GM19035 (cell line): ENCODE data around the gene SERINC5.
"Not testable (repeated sequence)": the region's sequence is repeated elsewhere in the genome, so short reads cannot be mapped to it uniquely, and the experiment has no call there.

Experiments used
- ATAC-seq: cut with Tn5 transposase; IDR thresholded peaks from one replicate; pipeline ENCODE4 v1.9.1; 2021; ENCODE audit not compliant: unreplicated experiment

Gene SERINC5

DNA sequence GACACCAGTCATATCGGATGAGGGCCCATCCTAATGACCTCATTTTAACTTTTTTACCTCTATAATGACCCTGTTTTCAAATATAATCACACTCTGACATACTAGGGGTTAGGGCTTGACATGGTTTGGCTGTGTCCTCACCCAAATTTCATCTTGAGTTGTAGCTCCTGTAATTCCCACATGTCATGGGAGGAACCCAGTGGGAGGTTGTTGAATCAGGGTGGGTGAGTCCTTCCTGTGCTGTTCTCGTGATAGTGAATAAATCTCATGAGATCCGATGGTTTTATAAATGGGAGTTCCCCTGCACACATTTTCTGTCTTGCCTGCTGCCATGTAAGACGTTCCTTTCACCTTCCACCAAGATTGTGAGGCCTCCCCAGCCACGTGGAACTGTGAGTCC, 148.9 kb downstream of the SERINC5 start:
- ATAC-seq: no peak

DNA sequence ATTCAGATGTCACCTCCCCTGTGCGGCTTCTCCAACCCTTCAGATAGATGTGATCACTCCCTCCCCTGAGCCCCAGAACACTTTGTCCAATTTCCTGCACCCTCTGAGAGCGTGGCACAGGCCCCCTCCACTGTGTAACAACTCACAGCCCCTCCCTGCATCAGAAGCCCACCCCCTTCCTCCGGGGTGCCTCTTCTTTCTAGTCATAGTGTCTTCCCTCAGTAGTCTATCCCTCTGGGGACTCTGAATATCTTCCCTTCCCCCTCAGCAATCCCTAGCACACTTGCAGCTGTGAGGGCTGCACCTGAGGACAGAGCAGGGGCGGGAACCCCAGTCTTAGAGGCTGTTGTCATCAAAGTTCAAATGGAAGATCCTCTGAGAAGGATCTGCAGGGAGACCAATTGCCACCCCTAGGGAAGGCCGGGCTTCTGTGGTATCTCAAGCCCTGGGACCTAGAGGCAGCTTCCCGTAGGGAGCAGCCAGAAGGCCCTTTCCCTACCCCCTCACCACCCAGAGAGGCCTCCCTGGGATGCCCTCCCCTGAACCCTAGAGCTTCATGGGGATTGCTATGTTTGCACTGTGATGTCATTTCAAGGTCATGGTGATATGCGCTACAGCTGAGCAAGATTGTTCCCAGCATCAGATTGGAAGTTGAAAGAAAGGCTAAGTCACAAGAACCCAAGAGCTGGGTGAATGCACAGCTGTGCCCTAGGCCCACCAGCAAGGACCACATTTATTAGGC, 150.0 kb downstream of the SERINC5 start:
- no peak for ATAC-seq

DNA sequence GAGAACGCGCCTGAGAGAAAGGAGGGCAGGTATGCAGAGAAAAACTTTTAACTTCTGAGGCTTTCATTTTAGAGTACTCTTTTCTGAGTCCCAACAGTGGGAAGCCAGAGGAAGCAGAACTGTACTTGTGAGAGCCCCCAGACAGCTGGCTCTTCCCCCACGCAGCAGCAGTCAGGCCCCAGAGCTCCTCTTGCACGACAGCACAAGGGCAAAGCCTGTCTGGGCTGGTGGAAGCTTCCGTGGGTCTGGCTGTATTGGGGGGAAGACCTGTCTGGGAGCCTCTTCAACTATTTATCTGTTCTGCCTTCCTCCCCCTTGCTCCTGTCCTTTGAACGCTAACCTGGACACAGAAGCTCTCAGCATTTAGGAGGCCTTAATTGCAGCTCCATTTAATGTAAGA, 152.5 kb downstream of the SERINC5 start:
- no peak for ATAC-seq

DNA sequence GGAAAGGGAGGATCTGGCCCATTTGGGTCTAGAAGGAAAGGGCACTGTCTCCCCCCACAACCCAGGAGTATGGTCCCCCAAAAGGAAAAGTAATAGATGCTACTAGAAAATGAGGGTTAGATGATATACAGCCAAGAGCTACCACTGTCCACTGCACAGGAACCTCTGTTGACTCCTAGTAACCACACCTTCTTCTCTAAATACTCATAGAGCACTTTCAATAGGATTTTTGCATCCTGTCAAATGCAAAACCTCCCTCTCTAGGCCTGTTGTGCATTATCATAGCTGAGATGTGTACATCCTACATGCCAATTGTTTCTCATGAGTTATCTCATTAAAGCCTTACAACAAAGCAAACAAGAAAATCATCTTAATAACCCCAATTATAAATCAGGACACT, 153.9 kb downstream of the SERINC5 start:
- ATAC-seq: no peak

DNA sequence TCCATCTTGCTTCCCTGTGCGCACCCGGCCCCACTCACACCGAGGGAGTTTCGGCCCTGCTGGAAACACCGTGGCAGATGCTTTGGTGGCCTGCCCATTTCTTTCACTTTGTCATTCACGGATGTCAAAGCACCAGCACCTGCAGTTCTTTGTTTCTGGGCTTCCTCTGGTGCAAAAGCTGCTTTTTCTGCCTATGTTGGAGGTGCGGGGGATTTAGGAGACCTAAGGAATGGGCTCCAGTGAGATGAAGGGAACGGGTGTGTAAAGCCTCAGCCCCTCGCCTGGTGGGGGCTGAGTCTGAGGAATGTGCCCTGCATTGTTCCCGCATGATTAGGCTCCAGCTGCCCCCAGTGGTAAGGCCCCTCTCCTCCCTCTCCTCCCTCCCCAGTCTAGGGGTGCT, 158.4 kb downstream of the SERINC5 start:
- no peak for ATAC-seq

DNA sequence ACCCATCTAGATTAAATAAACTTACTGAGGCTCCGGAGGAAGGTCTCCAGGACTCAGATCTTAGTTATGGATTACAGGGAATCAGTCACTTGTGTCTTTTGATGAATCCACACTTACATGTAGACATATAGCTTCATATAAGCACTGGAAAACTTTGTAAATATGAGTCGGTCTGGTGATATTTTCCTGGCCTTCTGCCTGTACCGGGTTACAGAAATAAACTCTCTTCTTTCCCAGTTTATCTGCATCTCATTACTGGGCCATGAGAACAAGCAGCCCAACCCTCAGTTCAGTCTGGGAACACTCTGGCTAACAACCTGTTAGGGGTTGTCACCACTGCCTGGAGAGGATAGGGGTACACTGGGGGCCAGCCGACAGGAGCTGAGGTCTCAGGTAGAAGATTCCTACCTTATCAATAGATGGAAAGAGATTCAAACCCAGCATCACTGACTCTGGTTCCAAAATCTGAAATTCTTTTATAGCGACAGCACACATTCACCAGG, 161.6 kb downstream of the SERINC5 start:
- no peak for ATAC-seq

DNA sequence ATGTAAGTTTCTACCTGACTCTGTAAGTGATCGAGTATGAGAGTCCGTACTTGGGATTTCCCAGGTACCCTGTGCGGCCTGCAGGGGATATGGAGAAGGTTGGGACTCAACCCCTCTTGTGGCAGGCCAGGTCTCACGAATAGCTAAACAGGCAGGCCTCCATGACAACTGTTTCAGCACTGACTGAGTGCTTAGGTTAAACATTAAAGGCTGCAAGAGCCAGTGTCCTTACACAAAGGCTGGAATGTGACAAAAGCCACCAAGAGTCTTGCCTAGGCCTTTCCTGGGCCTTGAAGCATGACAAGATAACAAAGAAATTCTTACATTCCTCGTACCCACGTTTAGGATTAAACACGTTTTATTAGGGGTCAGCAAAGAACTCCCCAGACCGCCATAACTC, 162.1 kb downstream of the SERINC5 start:
- ATAC-seq: no peak

DNA sequence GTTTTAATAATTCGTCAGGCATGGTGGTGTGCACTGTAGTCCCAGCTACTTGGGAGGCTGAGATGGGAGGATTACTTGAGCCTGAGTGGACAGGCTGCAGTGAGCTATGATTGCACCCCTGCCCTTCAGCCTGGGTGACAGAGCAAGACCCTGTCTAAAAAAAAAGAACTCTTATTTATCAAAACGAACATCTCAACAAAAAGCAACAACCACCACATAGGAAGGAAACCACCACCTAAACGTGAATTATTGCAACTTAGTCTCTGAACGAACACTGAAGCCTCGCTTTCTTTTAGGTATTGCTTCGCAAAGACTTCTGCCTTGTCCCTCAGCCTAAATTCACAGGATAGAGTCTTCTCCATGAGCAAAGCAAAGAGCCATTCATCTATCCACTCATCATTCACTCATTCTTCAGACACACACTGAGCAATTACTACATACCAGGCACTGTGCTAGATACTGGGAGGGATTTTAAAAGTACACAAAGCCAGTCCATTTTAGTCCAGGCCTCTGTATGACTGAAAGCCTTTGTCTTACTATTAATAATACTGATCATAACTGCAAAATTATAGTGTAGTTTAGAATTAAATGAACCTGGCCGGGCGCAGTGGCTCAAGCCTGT, 163.3 kb downstream of the SERINC5 start:
- ATAC-seq: no peak

DNA sequence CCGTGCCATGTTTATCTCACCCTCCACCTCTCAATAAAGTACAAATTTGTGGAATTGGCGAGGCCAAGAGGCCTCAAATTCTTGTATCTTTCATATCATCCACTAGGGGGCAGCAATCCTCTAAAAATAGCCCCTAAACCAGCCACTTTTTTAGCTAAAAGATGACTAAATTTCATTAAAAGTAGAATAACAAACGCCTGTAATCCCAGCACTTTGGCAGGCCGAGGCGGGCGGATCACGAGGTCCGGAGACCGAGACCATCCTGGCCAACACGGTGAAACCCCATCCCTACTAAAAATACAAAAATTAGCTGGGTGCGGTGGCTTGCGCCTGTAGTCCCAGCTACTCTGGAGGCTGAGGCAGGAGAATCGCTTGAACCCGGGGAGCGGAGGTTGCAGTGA, 164.1 kb downstream of the SERINC5 start:
- ATAC-seq: not testable (repeated sequence)

DNA sequence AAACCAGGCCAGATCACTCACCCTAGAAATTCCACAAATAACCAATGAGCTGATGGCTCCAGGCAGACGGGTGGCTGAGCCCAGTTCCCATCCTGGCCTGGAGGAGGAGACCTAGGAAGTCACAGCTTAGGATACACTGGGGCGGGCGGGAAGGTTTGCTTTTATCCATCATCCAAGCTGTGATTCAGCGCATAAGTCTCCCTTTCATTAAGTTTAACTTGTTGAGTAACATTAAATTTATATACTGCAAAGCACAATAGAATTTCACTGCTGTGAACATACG, 165.0 kb downstream of the SERINC5 start:
- ATAC-seq: no peak

DNA sequence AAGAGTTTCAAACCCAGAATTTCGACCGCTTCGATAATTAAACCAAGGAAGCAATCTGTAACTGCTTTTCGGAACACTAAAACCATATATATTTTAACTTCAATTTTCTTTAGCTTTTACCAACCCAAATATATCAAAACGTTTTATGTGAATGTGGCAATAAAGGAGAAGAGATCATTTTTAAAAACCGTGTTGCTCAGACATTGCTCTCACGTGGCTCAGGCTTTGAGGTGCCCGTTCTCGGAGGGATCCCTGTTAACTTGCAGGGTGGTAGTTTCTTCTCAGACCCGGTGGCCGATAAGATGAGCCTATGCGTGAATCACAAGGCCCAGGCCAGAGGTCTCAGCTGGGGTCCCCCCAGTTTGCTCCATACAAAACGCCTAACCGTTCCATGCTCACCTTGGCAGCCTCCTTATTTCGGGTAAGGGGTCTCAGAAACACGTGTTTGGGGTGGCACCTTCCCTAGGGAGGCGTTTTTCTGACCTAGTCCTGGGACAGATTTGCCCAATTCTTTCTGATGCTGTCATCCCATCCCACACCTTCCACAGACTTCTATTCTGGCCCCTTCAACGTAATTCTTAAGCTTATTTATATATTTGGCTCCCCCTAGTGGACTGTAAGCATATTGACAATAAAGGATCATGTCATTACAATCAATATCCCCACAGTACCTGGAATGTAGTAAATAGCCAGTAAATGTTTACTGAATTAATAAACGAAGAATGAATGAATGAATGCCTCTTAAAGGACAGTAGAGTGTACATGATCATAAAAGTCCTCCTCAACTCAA, 172.6 kb downstream of the SERINC5 start:
- peak; percentile 68 for ATAC-seq

DNA sequence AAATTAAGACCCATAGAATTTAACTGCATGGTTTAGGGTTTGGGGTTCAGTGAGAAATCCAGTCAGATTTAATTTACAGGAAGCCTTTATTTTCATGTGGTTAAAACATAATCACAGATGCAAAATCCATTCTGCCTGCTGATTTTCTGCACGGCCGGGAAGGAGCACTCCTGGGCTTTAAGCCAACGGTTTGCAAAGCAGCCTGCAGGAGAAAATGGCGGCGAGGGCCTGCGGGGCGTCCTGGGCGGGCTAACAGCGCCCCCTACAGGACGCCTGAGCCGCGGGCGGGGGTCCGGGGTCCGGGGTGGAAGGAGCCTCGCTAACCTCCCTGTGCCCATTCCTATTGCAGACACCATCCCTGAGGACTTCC, 173.1 kb downstream of the SERINC5 start:
- no peak for ATAC-seq

DNA sequence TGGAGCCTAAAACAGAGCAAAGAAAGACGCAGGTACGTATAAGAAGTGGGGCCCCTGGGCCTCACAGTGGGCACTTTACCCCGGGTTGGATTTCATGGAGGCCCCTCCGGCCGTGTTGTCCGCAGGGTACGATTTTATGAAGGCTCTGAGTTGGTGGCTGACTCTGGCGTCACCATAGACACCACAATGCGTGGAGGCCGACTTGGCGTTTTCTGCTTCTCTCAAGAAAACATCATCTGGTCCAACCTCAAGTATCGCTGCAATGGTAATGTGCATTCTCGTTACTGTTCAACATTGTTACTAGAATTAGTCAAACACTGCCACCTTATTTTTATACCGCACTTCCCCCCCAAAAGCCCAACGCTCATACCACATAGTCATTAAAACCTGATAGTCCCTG, 173.6 kb downstream of the SERINC5 start:
- no peak for ATAC-seq

DNA sequence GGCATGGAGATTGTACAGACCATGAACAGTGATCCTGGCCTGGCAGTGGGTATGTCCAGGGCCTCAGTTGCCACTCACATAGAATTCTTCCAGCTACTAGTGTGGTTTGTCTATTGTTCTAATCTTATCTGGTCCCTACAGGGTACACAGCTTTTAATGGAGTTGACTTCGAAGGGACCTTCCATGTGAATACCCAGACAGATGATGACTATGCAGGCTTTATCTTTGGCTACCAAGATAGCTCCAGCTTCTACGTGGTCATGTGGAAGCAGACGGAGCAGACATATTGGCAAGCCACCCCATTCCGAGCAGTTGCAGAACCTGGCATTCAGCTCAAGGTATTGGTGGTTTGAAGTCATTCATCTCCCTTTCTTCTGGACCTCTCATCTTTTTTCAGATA, 176.9 kb downstream of the SERINC5 start:
- ATAC-seq: no peak

DNA sequence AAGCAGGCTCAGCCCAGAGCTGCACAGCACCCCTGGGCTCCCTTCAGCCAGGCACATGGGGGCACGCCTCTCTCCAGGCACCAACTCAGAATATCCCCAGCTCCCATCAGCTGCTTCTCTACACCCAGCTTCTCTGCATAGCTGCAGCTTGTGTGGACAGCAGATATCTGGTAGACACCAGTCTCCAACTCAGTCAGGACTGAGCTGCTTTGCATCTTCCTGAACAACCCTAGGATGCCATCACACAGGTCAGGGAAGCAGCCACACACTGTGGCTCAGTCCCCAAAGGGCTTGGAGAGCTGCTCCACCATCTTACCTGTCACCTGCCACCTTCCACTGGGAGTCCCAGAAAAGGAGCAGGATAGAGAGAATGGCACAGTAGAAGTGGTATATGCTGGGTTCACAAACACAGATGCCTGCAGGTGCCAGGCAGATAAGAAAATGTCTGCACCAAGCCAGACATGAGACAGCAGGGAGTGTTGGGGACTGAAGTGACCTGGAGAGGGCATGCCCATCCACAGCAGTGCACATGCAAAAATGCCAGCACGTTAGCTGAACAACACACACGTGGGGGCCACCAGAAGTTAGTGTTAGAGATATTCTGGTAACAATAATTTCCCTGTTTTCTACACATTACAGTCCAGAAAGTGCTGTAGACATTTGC, 178.7 kb downstream of the SERINC5 start:
- no peak for ATAC-seq

DNA sequence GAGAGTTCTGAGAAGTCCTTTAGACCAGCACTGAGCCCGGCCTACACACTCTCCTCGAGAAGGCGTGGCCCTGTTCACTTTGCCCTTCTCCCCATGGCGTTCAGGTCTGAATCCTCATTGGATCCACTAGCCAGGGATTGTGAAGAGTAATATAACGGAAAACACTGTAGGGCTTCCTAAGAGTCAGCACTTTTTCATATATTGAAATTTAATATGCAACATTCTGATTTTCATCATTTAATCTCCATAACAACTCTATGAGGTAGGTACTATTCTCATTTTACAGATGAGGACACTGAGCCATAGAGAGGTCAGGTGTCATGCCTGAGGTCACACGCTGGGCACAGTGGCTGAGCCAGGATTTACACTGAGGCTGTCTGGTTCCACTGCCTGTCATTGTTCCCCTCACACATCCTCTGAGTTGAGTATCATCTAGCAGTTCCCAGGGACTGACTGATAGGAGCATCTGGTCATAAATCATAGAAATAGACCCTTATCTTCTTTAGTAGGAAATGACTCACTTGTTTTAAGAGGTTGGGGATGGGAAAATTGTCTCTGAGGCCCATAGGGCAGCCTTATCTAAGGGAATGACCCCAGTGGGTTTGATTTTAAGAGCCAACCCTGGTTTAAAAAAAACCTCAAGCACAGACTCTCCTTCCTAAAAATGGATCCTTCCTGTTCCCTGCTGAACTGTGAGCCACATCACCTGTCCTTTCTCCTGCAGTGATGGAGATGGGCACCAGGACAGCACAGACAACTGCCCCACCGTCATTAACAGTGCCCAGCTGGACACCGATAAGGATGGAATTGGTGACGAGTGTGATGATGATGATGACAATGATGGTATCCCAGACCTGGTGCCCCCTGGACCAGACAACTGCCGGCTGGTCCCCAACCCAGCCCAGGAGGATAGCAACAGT, 179.5 kb downstream of the SERINC5 start:
- ATAC-seq: no peak

DNA sequence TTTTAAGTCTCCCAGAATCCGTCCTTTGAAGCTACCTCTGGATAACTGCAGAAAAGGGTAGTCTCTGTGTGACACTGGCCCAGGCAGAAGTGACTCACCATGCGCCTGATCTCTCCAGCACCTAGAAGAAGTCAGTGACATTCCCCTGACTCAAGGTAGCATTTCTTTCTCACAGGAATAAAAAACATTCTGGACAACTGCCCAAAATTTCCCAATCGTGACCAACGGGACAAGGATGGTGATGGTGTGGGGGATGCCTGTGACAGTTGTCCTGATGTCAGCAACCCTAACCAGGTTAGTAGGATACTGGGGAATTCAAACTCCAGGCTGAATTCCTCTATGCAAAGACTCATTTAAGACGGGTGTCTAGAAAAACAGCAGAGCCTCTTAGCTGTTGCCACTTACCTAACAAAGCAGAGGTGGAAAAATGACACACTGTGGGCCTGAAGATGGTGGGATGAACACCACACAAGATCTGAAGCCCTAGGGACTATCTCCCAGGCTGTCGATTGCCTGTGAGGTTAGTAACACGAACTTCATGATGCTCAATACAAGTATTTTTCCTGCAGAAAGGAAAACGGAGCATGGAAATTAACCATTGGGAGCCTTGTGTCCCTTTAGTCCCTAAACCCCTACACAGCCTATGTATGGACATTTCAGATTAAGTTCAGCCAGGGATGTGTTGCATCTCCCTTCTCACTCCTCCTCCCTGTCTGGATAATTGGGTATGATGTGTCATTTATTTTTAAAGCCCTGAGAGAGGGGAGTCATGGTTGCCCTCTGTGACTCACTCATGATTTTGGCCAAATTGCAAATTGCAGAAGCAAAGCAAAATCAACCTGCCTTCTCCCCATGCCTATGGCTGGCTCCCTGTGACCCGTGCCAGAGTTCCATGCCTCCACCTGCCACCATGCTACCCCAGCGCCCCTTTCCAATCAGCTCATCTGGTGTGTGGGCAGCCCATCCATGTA, 183.5 kb downstream of the SERINC5 start:
- ATAC-seq: no peak

DNA sequence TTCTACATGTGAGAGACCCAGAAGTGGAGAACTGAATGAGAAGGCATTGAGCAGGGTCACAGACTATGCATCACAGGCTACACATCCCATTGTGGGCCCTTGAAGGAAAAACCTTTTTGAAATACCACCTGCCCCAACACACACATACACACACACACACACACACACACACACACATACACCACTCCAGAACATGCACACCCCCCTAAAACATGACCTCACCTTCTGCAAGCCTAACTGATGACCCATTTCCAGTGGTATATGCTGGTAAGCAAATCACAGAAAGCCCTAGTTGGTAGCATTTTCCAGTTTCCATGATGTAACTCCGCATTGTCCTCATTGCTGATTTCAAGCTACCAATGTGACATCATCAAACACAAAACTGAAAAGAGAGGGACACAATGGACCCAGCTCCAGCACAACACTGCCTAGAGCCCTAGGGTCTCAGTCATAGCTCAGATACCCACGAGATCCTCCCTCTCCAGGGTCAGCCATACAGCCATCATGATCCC, 184.3 kb downstream of the SERINC5 start:
- ATAC-seq: no peak

DNA sequence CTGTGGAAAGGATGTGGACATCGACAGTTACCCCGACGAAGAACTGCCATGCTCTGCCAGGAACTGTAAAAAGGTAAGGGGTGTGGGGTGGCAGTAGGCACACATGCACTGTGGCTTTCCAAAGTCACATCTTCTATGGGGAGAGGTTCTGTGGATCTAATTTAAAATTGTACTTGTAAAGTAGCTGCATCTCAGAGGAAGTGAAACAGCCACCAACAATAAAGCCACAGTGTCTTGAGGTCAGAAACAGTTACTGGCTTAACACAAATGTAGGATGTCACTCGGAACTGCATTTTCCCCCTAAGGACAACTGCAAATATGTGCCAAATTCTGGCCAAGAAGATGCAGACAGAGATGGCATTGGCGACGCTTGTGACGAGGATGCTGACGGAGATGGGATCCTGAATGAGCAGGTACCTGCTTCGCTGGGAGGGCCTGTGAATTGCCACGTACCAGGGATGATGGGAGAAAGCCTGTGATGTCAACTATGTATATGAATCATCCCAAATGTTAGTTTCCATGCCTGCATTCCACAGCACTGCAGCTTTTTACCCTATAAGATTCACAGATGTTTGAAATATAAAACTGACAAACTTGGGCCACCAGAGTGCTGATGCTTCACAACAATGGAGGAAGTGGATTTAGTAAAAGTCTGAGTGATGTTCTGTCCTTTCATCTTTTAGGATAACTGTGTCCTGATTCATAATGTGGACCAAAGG, 185.4 kb downstream of the SERINC5 start:
- peak; percentile 49 for ATAC-seq
